DMS 273 treated with DMSO at 0.1 percent for 48 hours (cell line): ENCODE results near the gene VSIG1.

Experiments used
- DNase-seq: peaks from one replicate; lab custom pipeline; 2025; lab: John Stamatoyannopoulos, UW

VSIG1 gene

GRCh38 chrX:108064613-108065012 lies 19.7 kb downstream of the VSIG1 start:
- DNase-seq: no peak

- no peak for DNase-seq
Observed at GRCh38 chrX:108068121-108068520, 23.3 kb downstream of the VSIG1 start.

GRCh38 chrX:108070891-108071290 lies 26.0 kb downstream of the VSIG1 start:
- no peak for DNase-seq

- DNase-seq: no peak
Observed at GRCh38 chrX:108071578-108071977, 26.7 kb downstream of the VSIG1 start.

DNA sequence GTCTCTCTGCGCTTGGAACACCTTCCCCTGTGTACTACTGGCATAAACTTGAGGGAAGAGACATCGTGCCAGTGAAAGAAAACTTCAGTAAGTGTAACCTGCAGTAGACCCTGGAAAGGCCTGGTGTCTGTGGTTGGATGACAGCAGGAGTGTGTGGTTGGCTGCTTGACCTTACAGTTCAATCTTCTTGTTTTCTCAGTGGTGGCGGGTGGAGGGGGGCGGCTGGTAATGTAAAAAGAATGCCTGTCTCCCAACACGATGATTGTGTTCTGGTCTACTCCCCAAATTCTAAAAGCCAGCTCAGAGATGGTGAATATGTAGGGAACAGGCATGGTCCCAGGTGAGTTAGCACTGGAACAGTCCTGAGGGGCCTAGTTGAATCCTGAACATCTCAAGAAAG lies 27.9 kb downstream of the VSIG1 start:
- DNase-seq: no peak

GRCh38 chrX:108081110-108081509 lies 36.2 kb downstream of the VSIG1 start:
- no peak for DNase-seq

DNA sequence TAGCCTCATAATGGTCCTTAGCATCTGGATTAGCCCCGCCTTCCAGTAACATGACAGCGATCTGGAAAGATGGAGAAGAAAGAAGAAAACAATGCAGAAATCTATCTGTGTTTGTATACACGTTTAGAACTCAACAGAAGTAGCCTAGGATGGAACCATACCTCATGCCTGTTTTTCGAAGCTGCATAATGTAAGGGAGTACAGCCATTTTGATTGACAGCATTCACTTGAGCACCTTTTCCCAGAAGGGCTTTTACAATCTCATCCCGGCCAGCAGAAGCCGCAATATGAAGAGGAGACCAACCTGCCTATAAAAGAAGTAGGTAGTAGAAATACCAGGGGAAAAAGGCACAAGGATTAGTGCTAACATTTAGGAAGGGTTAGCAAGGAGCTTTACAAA lies 42.9 kb downstream of the VSIG1 start:
- DNase-seq: no peak

GRCh38 chrX:108088511-108088910 lies 43.6 kb downstream of the VSIG1 start:
- DNase-seq: no peak

DNA sequence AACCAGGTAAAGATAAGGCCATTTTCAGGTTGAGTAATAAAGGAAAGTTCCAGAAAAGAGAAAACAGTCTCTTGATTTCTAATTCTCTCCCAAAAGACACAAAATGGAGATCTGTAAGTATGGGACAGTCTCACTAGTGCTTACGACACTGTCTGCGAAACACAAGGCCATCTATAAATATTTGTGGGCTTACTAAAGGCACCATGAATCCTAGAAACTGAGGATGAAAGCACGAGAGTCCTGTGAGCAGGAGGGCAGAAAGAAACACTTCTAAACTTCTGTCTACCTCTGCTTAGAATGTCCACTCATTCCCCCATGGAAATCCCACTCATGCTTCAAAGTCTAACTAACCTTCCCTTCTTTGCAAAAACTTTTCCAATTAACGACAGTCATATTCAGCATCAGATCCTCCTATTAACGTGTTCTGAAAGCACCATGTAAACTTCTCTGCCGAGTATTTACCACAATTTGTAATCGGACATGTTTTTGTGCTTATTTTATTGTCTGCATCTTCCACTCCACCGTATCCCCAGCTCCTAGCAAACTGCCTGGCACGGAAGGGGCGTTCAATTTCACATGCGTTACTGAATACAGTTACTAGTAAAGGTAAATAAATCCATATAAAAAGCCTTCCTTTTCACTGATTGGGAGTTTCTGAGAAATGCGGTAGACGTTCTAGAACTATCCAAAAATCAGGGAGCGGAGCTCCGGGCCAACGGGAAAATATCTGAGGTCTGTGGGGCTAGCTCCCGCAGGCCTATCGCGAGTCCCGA lies 45.8 kb downstream of the VSIG1 start:
- DNase-seq: no peak

DNA sequence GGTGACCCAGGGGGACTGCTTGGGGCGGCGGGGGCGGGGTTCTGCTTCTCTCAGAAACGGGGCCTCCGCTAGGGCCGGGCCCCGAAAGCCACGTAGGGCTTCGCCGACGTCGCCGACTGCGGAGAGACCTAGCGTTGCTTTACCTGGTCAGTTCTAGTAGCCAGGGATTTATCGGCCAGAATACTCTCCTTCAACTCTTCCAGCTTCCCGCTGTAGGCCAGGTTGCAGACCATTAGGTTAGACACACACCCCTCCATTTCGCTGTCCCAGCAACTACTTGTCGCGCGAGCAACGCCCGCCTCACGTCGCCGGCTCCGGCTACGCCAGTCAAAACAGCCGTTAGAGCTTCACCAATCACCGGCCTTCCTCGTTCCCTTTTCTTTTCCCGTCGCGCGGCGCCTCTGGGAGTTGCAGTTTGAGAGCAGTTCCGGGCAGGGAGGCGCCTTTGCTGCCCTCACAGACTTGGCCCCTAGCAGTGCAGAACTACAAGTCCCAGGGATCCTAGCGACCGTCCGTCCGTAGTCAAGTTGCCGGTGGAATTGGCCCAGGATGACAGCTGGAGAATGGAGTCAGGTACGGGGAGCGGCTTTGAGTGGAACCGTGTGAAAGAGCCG lies 46.5 kb downstream of the VSIG1 start, which contains the start of the genes ATG4A and PSMD10:
Gene ATG4A (plus strand): TSS at position 515 of the 614 bp plus-strand sequence. CDS start 49 bp downstream, at position 564.
Gene PSMD10 (minus strand): TSS at position 279 of the 614 bp plus-strand sequence. CDS start 22 bp downstream, at position 257.
- peak; percentile 94 for DNase-seq

DNA sequence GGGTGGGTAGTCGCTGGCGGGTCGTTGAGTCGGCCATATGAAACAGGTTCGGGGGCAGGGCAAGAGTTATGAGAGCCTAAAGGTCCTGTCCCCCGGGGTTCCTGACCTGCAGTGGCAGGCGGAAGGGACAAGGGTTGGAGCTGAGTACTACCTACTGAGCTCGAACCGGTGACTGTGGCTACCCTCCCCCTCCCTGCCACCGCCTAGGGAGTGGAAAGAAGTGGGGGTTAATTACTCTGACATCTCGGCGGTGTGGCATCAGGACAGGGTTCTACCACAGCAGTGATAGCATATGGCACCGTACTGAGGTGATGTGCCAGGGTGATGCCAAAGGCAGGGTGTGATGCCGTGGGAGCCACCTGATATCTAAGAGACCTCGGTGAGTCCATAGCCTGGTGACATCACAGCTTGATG lies 47.0 kb downstream of the VSIG1 start:
- peak; percentile 44 for DNase-seq

- no peak for DNase-seq
Observed at GRCh38 chrX:108097380-108097779, 52.5 kb downstream of the VSIG1 start.

GRCh38 chrX:108105473-108105872 lies 60.6 kb downstream of the VSIG1 start:
- DNase-seq: no peak

DNA sequence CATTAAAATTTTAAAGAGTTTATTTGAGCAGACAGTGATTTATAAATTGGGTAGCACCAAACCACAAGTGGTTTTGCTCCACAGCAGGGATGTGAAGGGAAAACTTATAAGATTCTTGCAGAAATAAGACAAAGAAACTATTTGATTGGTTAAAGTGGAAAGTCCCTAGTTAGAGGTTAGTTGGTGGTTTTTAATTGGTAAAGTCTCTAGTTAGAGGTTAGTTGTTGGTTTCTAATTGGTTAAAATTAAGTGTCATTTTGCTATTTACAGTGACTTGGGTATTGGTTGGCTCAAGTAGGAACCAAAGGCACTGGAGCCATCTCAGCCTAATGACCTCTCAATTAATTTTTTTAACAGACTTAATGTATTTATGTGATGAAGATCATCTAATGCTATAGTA lies 69.7 kb downstream of the VSIG1 start:
- DNase-seq: no peak

DNA sequence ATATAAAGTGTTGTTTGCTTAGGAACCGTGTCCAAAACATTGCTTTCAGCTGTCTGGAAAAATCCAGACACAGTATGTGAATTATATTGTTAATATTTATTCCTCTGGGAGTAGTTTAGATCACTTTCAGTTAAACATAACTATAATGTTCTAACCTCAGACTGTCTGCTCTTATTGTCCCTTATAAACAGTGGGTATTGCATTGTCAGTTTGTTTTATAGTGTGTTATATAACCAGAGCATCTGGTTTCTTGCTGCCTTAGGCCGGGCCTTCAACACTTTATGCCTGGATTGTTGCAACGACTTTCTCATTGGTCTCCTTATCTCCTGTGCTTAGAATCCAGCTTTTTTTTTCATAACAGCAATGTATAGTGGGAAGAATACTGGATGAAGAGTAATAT lies 73.1 kb downstream of the VSIG1 start:
- DNase-seq: no peak

- no peak for DNase-seq
Observed at GRCh38 chrX:108121291-108121690, 76.4 kb downstream of the VSIG1 start.

- DNase-seq: no peak
Observed at GRCh38 chrX:108122748-108123147, 77.9 kb downstream of the VSIG1 start.

DNA sequence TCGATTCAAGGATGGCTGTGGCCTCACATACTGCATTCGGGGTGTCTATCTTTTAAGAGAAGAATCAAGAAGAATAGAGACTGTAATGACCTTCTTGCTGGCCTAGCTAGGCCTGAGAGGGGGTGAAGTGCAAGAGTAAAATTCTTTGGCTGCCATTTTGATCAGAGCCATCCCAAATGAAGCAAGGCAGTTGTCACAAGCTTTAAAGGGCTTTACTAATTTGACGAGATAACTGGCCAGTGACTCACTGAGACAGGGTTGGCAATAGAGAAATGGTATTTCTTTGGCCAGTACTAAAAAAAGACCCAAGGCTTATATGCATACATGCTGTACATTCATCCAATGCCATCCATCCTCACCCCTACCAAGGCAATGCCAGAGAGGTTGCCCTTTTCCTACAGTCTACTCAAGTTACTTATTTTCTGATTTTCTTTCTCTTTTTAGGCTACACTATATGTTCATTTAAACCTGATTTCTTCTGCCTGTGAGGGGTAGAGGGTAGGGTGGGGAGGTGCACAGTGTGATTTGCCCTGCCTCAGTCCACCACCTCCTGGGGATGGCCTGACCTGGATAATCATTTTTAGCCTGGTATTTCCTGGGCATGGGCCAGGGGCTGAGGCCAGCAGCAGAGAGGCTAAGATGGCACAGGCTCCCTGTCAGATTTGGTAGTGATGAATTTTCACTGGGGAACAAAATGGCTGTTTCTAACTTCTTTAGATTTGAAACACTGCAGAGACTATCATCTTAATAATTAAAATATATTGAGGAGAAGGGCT lies 78.9 kb downstream of the VSIG1 start:
- no peak for DNase-seq

- DNase-seq: no peak
Observed at GRCh38 chrX:108126661-108127060, 81.8 kb downstream of the VSIG1 start.

DNA sequence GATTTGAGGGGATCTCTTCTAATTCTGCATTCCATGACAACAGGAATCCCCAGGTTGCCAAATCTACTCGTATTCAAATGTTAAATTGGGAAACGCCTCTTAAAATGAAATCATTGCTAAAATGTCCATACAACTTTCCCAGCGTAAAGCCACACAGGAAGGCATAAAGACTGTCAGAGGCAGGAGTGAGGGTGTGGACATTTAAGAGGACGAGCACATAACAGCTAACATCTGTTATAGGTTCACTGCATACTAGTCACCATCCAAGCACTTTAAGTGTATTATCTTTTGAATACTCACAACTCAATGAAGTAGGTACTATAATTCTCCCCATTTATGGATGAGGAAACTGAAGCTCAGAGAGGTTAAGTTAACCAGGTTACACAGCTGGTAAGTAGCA lies 82.3 kb downstream of the VSIG1 start:
- no peak for DNase-seq
